ENCODE results near the gene VPS4B.

- TF ChIP-seq ZBTB26 (tag by site-specific recombination; optimal IDR thresholded peaks at IDR 0.05), result peak; percentile 66
- TF ChIP-seq ZNF768 (tag by site-specific recombination; IDR thresholded peaks at IDR 0.05), result no peak; the same call in 1 of the 2 replicates
- TF ChIP-seq CTCF (tag by site-specific recombination; IDR thresholded peaks at IDR 0.05), result no peak
- no peak for TF ChIP-seq ZNF274 (IDR thresholded peaks at IDR 0.05; ENCODE audit: low read length)
- TF ChIP-seq ZNF274 (tag by site-specific recombination; IDR thresholded peaks at IDR 0.05; ENCODE audit: borderline replicate concordance), result no peak
- no peak for TF ChIP-seq ZNF701 (tag by site-specific recombination; IDR thresholded peaks at IDR 0.05)
- peak; percentile 41; the same call in 1 of the 2 replicates for TF ChIP-seq ZBTB8A (tag by site-specific recombination; IDR thresholded peaks at IDR 0.05)
- TF ChIP-seq ZNF792 (tag by site-specific recombination; IDR thresholded peaks at IDR 0.05), result no peak
- peak; percentile 98 for TF ChIP-seq ZBTB11 (tag by site-specific recombination; conservative IDR thresholded peaks at IDR 0.05; ENCODE audit: low read depth)
These were observed at the start of gene VPS4B for GRCh38 chr18:63422087-63422863.

All from HEK293 (cell line).